AG10803 (cell line): ENCODE measurements around the gene LEMD2.

Source experiments
- DNase-seq: peaks from one replicate; pipeline ENCODE4 v3.0.0; 2010; ENCODE audit warnings: low read depth
- H3K4me3 ChIP-seq: 2 replicates; pipeline ENCODE4 v1.5.1; 2011; ENCODE audit warnings: mild to moderate bottlenecking, low read length, control low read depth
- CTCF ChIP-seq: conservative IDR thresholded peaks from 2 replicates; pipeline ENCODE4 v1.5.1; 2011; ENCODE audit warnings: mild to moderate bottlenecking, low read length, control low read depth, inconsistent platforms

The LEMD2 gene

GRCh38 chr6:33761581-33761921 is 27.4 kb downstream of the LEMD2 start:
- no peak overlapping the region for H3K4me3 ChIP-seq
- no peak for DNase-seq
- TF ChIP-seq CTCF, result no peak

- no peak for DNase-seq
- no peak overlapping the region for H3K4me3 ChIP-seq
- no peak for TF ChIP-seq CTCF
These were observed 28.9 kb downstream of the LEMD2 start for GRCh38 chr6:33759887-33760629.

- TF ChIP-seq CTCF, result no peak
- DNase-seq, result no peak
These were observed 30.1 kb downstream of the LEMD2 start for GRCh38 chr6:33758815-33759216.

GRCh38 chr6:33757906-33758305 is 31.0 kb downstream of the LEMD2 start:
- no peak overlapping the region for H3K4me3 ChIP-seq
- no peak for TF ChIP-seq CTCF
- DNase-seq, result no peak

More at GRCh38 chr6:33758815-33759216, 30.1 kb downstream of the LEMD2 start:
- no peak overlapping the region for H3K4me3 ChIP-seq

GRCh38 chr6:33757113-33757512 is 31.8 kb downstream of the LEMD2 start:
- TF ChIP-seq CTCF, result no peak

GRCh38 chr6:33756211-33756954 is 32.5 kb downstream of the LEMD2 start:
- TF ChIP-seq CTCF, result no peak
- DNase-seq, result no peak
- no peak overlapping the region for H3K4me3 ChIP-seq

More at GRCh38 chr6:33757113-33757512, 31.8 kb downstream of the LEMD2 start:
- H3K4me3 ChIP-seq, result no peak overlapping the region
- no peak for DNase-seq
